ENCODE measurements around the gene HMG20B. TPM values are rescaled to one million over a fixed set of nuclear protein-coding genes. Genes with fewer than 3 reads are reported as not detected.
A peak's percentile ranks its signal among the peaks of the same experiment; 100 is the strongest.

The HMG20B gene
- total RNA-seq, 6 experiments from 2014 or later = 73.5 to 90.1 (median 78.3) TPM

DNA sequence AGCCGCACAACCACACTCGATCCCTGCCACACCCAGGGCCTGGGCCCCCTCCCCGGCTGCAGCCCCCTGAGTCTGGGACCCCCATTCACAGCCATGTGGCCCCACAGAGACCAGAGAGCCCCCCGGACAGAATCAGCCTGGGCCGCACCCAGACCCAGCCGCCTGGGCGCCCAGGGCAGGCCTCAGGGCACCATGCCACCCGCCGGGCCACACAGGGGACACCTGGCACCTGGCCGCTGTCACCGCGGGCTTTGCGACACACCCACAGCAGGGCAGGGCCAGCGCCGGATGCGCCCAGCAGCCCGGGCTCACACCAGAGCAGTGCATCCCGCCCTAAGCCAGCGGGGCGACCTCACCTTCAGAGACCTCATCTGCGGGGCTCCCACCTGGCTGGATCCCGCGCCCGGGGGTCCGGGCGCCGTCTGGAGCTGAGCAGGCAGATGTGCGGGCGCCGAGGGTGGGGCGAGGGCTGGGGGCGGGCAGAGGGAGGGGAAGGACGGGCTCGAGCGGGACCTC is 33.5 kb downstream of the HMG20B start:
- peaks cover 2% of the 10 kb centered on the region for H3K27me3 Mint-ChIP-seq (ENCODE audit: insufficient read depth)
- DNase-seq = no peak
- peaks cover 14% of the 10 kb centered on the region for H3K4me1 Mint-ChIP-seq (ENCODE audit: low read depth)
- H3K27ac Mint-ChIP-seq = no peak overlapping the region
- TF ChIP-seq, protein P1, sequence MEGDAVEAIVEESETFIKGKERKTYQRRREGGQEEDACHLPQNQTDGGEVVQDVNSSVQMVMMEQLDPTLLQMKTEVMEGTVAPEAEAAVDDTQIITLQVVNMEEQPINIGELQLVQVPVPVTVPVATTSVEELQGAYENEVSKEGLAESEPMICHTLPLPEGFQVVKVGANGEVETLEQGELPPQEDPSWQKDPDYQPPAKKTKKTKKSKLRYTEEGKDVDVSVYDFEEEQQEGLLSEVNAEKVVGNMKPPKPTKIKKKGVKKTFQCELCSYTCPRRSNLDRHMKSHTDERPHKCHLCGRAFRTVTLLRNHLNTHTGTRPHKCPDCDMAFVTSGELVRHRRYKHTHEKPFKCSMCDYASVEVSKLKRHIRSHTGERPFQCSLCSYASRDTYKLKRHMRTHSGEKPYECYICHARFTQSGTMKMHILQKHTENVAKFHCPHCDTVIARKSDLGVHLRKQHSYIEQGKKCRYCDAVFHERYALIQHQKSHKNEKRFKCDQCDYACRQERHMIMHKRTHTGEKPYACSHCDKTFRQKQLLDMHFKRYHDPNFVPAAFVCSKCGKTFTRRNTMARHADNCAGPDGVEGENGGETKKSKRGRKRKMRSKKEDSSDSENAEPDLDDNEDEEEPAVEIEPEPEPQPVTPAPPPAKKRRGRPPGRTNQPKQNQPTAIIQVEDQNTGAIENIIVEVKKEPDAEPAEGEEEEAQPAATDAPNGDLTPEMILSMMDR (IDR thresholded peaks at IDR 0.05) = no peak
- no peaks in the 10 kb centered on the region for H3K36me3 Mint-ChIP-seq (ENCODE audit: low read depth)
- H3K4me3 Mint-ChIP-seq = peak overlapping the region; percentile 84; the same call in 1 of the 2 replicates
- no peaks in the 10 kb centered on the region for H3K9me3 Mint-ChIP-seq

DNA sequence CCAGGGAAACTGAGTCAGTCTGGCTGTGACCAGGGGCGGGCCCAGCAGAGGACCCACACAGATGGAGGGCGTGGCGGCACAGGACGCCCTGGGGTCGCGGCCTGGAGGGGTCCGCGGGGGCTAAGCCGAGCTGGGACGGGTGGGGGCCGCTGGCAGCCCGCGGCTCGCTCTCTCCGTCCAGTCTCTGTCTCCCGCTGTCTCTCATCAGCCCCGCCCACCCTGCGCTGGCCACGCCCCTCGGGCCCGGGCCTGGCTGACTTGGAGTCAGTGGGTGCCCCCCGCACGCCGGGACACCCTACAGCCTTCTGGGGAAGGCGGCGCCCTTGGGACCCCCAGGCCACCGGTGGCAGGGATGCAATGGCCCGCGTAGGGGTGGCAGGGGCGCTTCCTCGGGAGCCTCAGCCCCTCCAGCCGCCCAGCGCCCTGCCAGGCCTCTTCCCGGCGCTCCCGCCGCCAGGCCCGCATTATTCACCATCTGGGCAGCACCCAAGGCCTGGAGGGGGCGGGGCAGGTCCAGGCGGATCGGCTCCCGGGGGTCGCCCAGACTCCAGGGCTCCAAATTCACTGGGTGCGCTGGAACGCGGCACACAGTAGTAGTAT is 34.0 kb downstream of the HMG20B start, which contains the start of gene TBXA2R:
TSS of gene TBXA2R (minus strand) at position 186 of the 600 bp plus-strand sequence. CDS start 6,241 bp downstream, outside the sequence.
- peaks cover 2% of the 10 kb centered on the region for H3K27me3 Mint-ChIP-seq (ENCODE audit: insufficient read depth)
- DNase-seq = peak; percentile 57
- peaks cover 14% of the 10 kb centered on the region for H3K4me1 Mint-ChIP-seq (ENCODE audit: low read depth)
- peaks cover 1% of the 10 kb centered on the region for H3K36me3 Mint-ChIP-seq (ENCODE audit: low read depth)
- TF ChIP-seq, protein P1 (IDR thresholded peaks at IDR 0.05) = no peak
- peak within 1 kb of the TSS; percentile 84; the same call in 1 of the 2 replicates for H3K4me3 Mint-ChIP-seq
- H3K27ac Mint-ChIP-seq = peak within 1 kb of the TSS; percentile 82
- H3K9me3 Mint-ChIP-seq = no peaks in the 10 kb centered on the region

DNA sequence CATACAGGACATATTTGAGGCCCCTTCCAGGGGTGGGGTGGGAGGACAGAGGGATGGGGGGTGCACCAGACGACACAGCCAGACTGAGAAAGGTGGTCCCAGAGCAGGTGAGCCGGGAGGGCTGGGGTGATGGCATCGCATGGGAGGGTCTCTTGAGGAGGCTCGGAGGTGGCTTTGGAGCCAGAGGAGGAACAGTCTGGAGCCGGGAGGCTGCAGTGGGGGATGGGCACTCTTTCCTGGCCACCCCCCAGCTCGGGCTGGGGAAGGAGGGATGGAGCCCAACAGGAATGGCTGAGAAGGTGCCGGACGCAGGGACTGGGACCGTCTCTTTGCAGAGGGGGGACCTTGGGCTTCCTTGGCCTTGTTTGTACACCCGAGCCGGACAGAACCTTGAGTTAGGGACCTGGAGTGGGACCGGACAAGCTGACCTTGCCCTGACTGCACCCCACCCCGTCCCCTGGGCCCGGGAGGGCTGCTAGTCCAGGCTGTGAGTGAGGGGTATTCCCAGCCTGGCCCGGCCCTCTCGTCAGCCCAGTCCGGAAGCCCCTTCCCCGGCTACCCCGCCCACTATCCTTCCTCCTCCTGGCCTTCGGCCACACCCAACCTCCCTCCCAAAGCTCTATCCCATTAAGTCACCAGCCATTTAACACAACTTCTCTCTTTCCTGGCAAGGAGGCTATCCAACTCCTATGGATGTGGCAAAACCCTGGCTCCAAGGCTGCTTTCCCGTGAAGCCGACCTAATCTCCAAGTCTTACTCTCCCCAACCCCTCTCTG is 34.7 kb downstream of the HMG20B start:
- peak overlapping the region; percentile 84; the same call in 1 of the 2 replicates for H3K4me3 Mint-ChIP-seq
- TF ChIP-seq, protein P1 (IDR thresholded peaks at IDR 0.05) = no peak
- peak overlapping the region; percentile 82 for H3K27ac Mint-ChIP-seq
- H3K36me3 Mint-ChIP-seq (ENCODE audit: low read depth) = peaks cover 6% of the 10 kb centered on the region
- DNase-seq = peak; percentile 32
- H3K4me1 Mint-ChIP-seq (ENCODE audit: low read depth) = peaks cover 14% of the 10 kb centered on the region
- no peaks in the 10 kb centered on the region for H3K9me3 Mint-ChIP-seq
- H3K27me3 Mint-ChIP-seq (ENCODE audit: insufficient read depth) = peaks cover 2% of the 10 kb centered on the region

DNA sequence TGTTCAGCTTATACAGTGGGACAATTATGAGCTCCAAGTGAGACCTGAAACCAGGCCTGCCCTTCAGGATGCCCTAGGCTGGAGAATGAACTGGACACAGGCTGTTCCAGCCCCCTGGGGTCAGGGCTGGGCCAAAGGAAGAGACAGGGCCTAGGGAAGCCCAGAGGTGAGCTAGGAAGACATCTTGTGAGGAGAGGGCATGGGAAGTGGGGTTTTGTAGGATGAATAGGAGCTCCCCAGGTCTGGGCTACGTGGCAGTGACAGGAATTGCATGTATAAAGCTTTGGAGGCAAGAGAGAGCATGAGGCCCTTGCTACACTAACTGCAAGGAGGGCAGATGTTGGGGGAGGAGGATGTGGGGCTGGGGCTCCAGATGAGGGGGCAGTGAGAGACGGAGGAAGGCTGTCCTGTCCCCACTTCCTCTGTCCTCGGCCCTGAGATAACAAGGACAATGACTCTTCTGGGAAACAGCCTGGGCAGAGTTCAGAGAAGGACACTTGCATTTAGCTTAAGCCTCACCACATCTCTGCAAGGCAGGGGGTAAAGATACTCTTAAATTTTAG is 35.4 kb downstream of the HMG20B start:
- H3K27me3 Mint-ChIP-seq (ENCODE audit: insufficient read depth) = peaks cover 2% of the 10 kb centered on the region
- H3K4me3 Mint-ChIP-seq = peak overlapping the region; percentile 84; the same call in 1 of the 2 replicates
- H3K9me3 Mint-ChIP-seq = no peaks in the 10 kb centered on the region
- no peak for DNase-seq
- peaks cover 14% of the 10 kb centered on the region for H3K4me1 Mint-ChIP-seq (ENCODE audit: low read depth)
- TF ChIP-seq, protein P1 (IDR thresholded peaks at IDR 0.05) = no peak
- peak overlapping the region; percentile 82 for H3K27ac Mint-ChIP-seq
- H3K36me3 Mint-ChIP-seq (ENCODE audit: low read depth) = peaks cover 6% of the 10 kb centered on the region

DNA sequence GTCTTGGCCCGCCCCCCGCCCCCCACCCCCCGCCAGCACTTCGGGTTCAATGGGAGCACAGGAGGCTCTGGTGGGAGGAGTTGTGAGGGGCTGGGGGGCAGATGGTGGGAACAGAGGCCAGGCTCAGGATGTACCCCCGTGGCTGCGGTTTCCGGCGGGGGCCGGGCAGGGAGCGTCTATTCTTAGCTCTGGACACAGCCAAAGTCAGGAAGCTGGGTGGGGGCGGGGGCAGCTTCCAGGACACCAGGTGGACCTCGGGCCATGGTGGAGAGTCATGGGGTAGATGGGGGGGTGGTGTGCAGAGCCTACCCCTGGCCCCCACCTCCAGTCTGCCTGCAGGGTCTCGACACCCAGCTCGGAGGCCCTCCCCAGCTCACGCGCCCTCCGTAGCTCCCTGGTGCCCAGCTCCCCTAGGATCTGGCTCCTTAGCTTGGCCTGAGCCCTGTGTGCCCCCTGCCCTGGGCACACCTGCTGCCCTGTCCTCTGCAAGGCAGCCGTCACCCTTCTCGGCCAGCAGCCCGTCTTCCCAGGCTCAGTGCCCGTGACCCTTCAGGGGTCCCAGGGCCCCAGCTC is 36.1 kb downstream of the HMG20B start:
- Mint-ChIP-seq H3K36me3 (ENCODE audit: low read depth) (peaks cover 6% of the 10 kb centered on the region), H3K27me3 (ENCODE audit: insufficient read depth) (peaks cover 2% of the 10 kb centered on the region), H3K4me1 (ENCODE audit: low read depth) (peaks cover 14% of the 10 kb centered on the region), H3K9me3 (no peaks in the 10 kb centered on the region), H3K4me3 (no peak overlapping the region), H3K27ac (no peak overlapping the region)
- DNase-seq = no peak
- TF ChIP-seq, protein P1 (IDR thresholded peaks at IDR 0.05) = no peak
